GM18867 (cell line): Measurements from ENCODE around the gene DHCR24.
A peak's percentile ranks its signal among the peaks of the same experiment; 100 is the strongest.

ENCODE experiments used
- ATAC-seq: cut with Tn5 transposase; IDR thresholded peaks from one replicate; pipeline ENCODE4 v1.9.1; 2021; ENCODE audit warnings: mild to moderate bottlenecking, moderate library complexity; ENCODE audit not compliant: unreplicated experiment

DHCR24 gene

DNA sequence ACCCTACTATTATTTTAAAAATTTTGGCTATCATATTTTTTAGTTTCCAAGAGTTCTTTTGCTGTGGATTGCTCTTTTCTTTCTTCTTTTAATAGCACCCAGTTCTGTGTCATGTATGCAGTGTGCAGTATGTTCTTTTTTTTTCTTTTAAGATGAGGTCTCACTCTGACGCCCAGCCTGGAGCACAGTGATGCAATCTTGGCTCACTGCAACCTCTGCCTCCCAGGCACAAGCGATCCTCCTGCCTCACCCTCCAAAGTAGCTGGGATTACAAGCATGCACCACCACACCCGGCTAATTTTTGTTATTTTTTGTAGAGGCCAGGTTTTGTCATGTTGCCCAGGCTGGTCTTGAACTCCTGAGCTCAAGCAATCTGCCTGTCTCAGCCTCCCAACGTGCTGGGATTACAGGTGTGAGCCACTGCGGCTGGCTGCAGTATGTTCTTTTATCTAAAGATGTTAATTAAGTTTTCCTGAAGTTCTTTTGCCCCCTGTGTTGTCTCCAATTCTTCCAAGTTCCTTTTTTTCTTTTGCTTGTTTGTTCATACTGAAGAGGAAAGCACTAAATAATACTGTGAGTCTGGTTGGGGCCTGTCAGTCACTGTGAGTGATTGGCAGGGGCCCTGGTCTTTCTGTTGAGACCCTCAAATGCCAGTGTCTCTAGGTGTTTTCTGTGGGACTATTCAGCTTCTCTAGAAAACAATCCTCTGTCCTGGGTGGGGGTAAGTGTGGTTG lies 68.4 kb downstream of the DHCR24 start:
- no peak for ATAC-seq

- ATAC-seq, result no peak
Measured at GRCh38 chr1:54816951-54817350, 70.0 kb downstream of the DHCR24 start.

DNA sequence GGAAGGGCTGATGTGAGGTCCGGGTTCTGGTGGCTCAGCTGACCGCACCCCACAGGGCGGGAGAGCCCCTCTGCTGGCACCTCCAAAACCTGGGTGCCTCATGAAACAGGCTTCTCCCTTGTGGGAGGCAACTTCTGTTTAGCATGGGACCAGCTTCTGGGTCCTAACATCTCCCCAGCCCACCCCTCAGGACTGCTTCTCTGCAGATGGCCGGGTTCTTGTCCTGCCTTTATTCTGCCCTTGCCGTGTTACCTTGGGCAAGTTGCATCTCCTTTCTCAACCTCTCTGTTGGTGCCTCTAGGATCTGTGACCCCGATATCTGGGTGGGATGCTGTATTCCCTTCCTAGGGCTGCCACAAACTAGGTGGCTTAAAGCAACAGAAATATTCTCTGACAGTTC lies 70.9 kb downstream of the DHCR24 start:
- ATAC-seq, result no peak

DNA sequence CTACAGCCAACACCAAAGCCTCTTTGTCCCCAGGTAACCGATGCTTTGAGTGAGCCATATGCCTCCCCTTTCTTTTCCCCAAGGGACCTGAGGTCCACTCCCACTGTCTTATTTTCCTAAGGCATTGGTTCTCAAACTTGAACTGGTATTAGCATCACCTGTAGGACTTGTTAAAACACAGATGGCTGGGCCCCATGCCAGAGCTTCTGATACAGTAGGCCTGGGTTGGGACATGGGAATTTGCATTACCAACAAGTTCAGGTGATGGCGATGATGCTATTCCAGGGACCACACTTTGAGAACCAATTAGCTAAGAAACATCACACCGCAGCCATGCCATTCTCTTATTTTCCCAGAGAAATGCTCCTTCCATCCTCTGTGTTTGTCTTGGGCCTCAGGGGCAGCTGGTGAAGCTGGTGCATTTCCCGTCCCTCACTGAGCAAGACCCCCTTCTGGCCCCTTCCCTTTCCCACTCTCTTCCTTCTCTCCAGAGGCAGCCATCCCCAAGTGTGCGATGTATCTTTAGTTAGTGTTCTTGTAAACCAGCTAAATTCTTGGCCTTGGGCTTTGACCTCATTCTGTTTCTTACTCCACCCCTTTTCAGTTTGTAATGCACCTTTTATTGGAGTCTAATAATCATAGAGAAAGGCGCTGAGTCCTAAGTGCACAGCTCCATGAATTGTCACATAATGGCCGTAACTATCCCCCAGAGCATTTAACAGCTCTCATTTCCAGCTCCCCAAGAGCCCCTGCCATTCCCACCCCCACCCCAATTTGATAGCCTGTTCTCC lies 71.7 kb downstream of the DHCR24 start:
- no peak for ATAC-seq

GRCh38 chr1:54814571-54814970 lies 72.4 kb downstream of the DHCR24 start:
- no peak for ATAC-seq

DNA sequence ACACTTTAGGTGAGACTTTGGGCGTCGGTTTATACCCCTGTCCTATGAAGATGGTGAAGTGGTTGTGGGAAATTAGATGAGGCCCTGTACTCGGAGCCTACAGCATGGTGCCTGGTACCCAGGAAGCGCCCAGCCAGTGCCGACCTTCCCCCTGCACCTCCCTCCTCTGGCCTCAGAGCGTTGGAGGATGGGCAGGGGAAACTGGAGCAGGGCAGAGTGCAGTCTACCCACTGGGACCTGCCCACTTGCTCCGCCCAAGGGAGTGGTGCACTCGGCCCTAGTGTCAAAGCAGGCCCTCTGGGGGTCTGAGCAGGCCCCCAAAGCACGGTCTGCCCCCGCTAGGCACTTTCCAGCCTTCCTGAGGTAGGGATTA lies 72.9 kb downstream of the DHCR24 start:
- ATAC-seq, result no peak

- no peak for ATAC-seq
Measured at GRCh38 chr1:54813485-54814125, 73.4 kb downstream of the DHCR24 start.

- ATAC-seq, result no peak
Measured at GRCh38 chr1:54812801-54813484, 74.1 kb downstream of the DHCR24 start.

DNA sequence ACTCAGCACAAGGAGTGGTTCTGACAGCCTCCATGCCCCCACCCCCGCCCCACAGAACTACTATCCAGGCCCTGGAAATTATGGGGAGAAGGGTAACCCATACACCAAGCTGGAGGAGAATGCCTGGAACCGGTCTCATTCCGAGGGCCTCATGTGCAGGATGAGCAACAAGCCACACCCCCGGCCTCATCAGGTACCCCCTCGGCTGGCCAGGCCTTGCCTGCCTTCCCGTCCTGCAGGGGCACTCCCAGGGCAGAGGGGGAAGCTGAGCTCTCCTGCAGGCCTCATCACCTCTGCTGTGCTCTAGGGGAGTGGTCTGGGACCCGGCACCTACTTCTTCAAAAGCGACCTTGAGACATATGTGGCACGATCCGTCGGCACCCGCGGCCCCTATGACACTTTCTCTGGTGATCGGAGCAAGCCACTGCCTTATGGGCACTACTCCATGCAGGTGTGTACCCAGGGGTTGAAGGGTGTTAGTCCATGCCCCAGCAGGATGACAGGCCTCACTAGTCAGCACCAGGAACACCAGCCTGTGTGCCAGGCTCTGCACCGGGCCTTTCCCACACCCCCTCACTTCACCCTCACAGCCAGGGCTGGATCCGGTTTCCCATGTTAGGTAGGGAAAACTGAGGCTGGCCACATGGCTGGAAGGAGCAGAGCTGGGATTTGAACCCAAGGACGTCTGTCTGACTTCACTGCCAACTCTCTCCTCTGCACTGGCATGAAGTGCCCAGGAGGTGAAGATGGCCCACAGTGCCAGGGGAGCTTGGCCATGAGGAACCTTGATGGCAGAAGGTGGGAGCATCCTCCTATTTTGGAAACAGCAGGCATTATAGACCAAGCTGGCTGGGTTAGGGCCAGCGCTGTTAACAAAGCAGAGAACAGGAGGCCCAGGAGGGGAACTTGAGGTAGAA lies 75.0 kb downstream of the DHCR24 start:
- ATAC-seq, result no peak

GRCh38 chr1:54811066-54811465 lies 75.9 kb downstream of the DHCR24 start:
- ATAC-seq, result no peak

DNA sequence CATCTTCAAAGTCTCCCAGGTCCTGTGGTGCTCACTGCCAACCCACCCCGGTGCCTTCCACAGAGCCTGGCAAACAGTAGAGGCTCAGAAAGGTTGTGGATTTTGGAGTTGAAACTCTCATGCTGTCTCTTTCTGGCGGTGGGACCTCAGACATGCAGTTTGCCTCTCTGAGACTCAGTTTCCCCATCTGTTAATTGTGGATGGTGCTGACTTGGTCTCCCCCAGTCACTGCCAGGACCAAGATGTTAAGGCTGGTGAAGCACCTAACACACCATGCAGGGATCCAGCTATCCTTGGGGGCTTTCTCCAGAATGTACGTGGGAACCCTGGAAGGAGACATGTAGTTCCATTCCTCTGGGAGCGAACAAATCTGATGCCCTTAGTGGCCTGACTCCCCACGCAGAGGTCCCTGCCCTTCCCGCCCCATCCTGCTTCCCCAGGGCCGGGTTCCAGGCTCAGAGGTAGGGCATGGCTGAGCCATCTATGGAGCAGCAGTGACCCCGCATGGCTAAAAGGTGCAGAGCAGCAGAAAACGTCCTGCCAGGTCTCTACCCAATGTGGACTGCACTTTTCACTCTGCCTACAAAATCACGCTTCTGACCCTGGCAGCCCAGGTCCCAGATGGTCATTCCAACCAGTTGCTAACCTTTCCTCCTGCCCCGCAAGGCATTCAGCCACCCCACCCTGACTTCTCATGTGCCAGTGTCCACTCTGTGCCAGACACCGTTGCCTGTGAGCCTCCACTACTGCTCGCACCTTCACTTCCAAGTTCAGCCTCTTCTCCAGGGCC lies 76.6 kb downstream of the DHCR24 start:
- peak; percentile 69 for ATAC-seq

DNA sequence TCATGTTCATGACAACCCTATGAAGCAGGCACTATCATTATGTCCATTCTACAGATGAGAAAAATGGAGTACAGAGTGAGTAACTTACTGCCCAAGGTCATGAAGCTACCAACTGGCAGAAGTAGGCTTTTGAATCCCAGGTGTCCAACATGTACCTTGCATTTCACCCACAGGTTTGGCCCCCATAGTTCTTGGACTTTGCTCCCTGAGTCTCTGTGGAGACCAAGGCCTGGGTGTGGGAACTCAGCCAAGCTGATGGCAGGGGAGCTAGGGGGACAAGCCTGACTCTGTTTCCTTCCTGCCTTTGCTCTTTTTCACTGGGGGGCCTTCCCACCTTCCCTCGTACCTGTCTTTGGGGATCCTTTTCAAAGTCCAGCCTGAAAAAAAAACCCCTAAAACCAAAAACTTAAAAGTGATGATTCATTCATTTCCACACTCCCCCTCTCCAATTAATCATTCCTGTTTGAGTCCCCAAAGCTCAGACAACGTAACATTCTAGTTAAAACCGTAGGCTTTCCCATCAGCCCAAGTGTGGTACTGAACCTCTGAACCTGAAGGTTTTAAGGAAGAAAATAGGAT lies 77.4 kb downstream of the DHCR24 start:
- ATAC-seq, result no peak

DNA sequence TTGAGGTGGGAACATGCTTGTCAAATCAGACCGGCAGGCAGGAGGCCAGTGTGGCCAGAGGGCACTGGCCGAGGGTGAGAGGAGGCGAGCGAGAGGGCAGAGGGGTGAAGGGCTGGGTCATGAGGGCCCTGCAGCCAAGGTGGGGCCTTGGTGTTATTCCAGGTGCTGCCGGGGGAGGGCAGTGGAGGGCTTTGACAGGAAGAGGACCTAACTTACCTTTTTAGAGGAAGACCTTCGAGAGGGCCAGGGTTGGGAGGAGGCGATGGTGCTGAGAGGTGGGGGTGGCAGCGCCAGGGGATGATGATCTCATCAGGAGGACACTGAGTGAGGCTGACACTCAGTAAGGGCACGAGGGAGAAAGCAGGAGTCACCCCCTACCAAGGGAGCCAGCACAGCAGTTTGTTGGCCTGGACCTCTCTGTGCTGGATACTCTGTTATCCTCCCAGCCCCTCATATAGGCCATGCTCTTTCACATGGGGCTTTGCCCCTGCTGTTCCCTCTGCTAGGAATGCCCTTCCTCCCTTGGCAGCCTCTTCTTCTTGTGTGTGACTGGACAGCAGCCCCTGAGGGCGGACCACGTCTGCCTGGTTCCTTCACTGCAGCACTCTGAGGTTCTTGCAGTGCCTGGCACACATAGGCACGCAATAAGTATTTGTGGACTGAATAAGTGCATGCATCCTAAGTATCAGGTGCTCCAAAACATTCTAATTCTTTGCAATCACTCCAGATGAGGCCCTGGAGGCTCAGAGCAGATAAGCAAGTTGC lies 78.4 kb downstream of the DHCR24 start:
- ATAC-seq, result no peak

DNA sequence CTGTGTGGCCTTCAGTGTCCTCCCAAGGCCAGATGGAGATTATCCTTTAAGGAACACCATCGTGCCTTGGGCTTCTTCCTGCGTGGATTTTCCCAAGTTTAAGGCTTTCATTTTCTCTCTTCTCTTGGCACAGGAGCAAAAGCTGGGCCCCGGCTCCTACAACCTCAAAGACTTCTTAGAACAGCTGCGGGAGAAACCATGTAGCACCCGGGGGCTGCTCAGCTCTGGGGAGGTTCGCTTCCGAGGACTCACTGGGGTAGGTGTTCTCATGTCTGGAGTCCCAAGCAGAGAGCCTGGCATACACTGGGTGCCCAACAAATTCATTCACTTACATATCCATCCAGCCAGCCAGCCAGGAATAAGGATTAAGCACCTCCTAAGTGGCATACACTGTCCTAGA lies 79.2 kb downstream of the DHCR24 start:
- ATAC-seq, result no peak

DNA sequence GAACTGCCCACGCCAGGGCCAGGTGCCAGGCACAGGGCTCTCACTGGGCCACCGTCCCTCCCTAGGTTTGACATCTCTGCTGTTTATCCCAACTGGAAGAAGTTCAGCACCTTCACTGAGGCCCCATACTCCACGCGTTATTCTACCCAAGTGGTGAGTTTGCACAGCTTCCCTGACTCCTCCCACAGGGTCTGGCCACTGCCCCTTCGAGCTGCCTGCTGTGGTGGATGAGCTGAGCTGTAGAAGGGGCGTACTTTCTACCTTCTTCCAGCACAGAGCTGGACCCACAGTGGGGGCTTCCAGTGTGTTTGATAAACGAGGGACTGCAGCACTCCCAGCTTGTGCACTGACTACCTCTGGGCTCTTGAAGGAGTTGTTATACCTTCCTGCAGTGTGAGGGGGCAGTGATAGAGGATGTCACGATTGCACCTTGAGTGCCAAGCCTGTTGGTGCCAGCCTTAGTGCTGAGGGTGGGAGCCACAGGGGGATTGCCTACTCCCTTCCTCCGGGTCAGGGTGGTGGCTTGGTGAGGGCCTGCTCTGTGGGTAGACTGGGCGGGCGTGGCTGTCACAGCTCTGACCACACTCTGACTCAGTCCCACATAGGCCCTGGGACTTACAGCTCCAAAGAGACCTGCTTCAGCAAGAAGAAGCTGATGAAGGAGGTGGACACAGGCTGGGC lies 79.9 kb downstream of the DHCR24 start:
- no peak for ATAC-seq

GRCh38 chr1:54805981-54806381 lies 81.0 kb downstream of the DHCR24 start:
- ATAC-seq, result no peak

- no peak for ATAC-seq
Measured at GRCh38 chr1:54805466-54805865, 81.5 kb downstream of the DHCR24 start.
